ENCODE measurements around the gene MAP6.

GRCh38 chr11:75716659-75717058 is 47.8 kb upstream of the MAP6 start:
- TF ChIP-seq EP300 (IDR thresholded peaks at IDR 0.05) (no peak), CTCF (IDR thresholded peaks at IDR 0.05) (no peak), POLR2AphosphoS5 (IDR thresholded peaks at IDR 0.05) (no peak), POLR2A (IDR thresholded peaks at IDR 0.05) (no peak)
